GM19035 (cell line): ENCODE measurements around the gene FTO.

Experiments
- ATAC-seq: cut with Tn5 transposase; IDR thresholded peaks from one replicate; pipeline ENCODE4 v1.9.1; 2021; ENCODE audit not compliant: unreplicated experiment

Gene FTO

DNA sequence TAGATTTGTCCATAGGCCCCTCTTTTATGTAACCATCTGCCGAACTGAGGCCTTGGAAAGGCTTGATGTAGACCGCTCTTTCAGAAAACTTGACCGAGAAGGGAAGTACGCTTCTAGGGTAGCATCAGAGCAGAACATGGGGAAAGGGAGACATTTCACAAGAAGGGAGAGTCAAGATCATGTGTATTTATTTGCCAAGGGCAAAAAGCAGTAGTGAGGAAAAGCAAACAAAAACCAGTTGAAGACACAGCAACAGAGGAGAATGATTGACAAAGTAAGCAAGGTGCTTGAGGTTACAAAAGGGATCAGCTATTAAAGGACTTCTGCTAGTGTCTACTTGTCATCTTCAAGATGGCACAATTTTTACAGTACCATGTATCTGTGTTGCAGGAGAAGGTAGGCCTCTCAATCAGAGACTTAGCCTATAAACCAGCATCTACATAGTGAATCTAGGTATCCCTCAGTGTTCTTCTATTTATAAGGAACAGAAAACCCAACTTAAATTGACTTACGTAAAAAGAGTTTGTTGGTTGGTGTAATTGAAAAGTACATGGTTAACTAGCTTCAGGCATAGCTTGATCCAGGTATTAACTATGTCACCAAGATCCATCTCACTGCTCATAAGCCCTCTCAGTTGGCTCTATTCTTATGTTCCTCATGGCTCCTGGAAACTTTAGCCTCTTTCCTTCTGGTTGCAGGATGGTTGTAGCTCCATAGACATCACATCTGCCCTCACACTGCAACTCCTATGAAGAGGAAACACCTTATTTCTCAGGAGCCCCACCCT, 294.3 kb downstream of the FTO start:
- no peak for ATAC-seq

DNA sequence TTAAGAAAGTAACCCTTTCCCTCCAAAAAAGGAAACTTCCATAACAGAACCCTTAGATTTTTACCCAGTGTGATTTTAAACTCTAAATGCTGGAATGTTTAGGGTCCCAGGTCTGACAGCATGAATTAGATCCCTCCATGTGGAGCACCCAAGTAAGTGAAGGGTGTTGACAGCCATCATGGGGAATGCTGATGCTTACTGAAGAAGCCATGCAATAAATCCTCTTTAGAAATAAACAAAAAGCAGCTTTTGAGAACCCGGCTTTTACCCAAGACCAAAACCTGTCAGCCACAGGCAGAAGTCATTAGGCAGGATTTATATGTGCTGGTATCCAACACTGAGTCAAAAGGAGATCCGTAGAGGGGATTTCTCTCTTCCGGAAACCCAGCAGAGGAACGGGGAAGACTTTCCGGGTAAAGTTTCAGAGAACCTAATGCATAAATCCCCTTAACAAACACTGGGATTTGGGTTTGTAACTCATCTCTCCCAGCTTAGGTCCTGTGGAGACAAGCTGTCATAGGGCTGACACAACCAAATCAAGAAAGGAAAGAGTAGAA, 295.1 kb downstream of the FTO start:
- no peak for ATAC-seq

DNA sequence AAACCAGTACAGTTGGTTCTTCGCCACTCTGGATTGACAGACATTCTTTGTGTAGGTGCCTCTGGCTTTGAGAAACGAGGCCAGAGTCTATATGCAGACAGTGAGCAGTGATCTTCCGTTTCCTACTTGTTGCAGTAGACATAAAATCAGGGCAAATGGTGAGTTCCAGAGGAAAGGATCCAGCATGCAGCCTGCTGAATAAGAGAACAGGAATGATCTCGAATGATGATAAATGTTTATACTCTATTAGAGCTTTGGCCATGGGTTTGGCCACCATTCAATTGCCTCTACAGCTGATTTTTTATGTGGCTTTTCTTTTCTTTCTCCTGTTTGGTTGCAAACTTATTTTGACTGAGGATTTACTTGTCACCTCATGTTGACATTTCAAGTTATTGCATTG, 295.9 kb downstream of the FTO start:
- no peak for ATAC-seq

DNA sequence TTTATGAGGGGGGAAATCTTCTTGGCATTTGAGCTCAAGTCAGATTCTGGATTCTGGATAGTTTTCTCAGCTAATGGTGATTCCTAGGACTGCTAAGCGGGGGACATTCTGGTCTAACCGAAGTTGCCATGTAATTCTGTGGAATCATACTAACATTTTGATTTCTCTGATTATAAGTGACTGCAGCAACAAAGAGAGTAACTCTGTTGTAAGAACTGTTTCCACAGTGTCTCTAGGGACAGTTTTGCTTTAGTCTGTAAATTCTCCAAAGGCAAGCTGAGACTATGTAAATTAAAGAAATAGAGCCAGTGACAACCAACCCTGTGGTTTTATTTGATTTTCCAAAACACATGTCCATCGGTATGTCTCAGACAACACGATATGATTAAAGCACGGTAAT, 296.4 kb downstream of the FTO start:
- ATAC-seq = no peak

DNA sequence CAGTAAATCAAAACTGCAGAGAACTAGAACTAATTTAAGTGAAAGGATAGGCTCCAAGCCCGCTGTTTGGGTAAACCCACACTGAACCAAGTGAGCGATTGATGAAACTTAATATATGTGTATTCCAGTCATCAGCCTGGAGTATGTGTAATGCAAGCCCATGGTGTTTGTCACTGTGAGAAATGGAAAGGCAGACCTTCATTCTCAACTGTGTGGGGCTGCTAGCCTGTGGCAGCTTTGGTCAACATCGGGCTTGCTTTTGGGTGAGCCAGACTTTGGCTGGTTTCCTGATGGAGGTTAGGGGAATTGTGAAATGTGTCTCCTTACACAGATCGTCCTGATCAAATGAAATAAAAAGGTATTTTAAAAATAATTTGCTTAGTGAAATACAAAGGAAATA, 302.7 kb downstream of the FTO start:
- ATAC-seq = no peak

DNA sequence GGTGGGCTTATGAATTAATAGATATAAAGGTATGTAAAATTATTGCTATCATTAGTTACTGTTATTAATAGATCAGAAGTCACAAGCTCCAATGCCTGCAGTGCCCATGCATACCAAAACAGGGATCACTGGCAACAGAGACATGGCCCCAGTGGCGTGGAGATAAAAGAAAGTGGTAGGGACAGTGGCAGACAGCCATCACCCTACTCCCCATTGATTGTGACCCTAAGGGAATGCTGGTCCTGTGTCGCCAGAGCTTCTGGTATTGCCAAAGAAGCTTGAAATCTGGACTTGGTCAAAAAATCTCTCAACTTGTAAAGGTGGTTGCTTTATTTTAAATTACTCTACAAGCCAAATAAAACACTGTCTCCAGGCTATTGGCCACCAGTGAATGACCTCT, 303.5 kb downstream of the FTO start:
- ATAC-seq = no peak

DNA sequence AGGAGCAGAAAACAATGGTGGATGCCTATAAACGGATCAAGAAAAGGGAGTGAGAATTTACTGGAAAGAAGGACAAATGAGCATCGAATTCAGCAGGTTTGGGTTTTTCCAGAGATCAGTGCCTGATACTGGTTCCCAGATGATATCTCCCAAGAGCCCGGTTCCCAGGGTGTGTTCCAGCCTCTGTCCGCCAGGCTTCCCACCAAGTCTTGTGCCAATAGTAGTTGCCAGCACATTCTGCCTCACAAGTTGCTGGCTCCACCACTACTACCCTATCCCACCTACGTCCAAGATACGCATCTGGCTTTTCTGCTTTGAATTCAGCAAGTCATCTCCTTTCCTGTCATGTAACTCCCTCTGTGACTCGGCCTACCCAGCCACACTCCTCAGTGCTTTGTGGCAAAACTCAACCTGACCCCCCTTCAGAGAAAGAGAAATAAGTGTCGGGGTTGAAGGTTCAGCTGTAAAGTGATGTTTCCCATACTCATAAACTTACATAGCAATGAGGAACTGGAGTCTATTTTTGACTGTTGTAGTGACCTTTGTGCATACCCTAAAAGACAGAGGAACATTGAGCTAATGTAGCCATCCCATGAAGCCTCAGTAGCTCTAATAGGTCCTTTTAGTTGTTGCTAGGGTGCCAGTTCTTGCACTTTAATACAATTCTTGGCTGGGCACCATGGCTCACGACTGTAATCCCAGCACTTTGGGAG, 305.7 kb downstream of the FTO start:
- ATAC-seq = no peak

DNA sequence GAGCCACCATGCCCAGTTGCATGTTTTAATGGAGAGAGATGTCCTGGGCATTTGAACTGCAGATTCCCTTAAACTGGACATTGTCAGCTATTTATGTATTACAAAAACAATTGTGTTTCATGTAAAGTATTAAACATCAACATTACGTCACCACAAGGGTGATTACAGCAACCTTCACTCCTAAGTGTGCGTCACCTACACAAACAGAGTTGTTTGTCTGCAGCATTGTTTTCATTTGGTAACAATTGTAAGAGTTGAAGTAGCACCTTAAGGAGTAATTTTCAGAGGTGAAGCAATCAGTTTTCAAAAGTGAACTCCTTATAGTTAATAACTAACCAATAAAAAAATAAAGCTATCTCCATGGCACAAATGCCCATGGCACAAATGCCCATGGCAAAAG, 311.2 kb downstream of the FTO start:
- ATAC-seq = no peak

DNA sequence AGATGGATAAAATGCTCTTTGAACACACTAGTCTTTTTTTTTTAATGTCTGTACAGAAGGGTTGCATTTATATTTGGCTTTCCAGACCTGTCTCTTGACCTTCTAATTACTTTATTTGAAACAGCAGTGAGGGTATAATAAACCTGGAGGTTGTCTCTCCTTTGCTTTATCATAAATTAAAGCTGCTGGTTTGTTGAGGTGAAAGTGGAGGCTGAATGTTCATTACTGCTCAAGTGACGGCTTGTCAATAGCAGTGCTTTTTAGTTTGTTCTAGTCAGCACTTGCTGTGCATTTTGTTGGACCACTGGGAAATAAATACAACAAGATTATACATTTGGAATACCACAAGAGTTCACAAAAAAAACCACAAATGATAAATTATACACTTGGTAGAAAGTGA, 318.4 kb downstream of the FTO start:
- ATAC-seq = no peak

DNA sequence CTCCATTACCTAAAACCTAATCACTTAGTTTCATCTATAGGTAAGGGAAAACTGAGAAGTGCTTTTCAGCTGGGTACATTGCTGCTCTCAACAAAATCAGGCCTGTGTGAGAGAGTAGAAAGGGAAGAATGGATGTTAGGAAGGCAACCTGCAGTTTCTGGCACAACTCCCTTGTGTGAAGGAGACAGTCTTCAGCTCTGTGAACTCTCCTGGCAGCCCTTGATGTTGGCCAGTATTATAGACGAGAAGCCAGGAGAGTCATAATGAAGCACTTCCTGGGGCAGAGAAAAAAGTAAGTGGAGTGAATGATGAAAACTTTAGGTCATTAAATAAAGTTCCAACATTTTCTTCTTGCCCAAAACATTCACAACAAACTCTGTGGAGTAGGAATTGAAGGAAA, 322.5 kb downstream of the FTO start:
- ATAC-seq = no peak

DNA sequence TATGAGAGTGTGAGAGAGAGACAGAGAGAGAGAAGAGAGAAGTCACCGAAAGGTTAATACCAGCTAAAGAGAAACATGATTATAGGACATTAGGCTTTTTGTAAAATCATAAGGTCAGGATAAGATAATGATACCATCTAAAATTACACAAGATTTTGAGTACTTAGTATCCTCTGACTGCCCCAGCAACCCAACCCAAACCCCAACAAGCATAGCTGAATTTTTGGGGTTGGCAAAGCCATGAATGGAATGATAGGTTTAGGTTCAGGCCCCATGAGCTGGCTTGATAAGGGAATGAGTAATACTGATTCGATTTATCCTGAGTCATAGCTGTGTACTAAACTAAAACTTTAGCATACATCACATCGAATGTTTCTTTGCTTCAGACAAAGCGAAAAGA, 323.1 kb downstream of the FTO start:
- ATAC-seq = no peak

DNA sequence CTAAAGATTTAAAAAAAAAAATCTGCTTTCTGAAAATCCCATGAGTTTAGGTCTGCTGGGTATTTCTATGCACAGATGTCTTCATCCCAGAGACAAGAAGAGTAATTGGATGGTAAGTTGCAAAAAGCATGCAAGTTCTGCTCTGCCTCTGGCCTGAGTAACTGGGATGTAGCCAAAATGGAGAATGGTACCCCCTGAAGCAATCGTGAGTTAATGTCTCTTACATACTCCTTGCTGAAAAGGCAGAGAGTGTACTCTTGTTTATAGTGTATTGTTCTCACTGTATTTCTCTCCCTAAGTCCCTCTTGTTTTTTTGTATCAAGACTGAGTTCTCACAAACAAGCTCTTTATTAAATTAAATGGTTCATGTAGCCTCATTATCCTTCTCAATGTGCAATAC, 323.6 kb downstream of the FTO start:
- ATAC-seq = no peak

DNA sequence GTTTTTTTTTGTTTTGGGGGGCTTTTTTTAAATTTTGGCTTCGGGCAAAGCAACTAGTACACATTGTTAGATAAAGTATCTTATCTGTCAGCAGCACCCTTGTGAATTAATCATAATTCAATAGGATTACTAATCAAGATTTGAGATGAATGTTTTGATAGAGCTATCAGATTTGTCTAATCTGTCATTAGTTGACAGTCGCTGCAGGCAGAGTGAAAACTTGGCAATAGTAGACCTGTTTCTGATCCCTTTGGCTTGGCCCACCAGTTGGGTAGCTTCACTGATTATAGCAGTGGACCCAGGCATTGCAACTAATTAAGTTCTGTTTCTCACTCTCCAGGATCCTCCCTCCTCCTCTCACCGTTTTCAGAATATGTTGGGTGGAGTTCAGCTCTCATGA, 324.0 kb downstream of the FTO start:
- ATAC-seq = no peak

DNA sequence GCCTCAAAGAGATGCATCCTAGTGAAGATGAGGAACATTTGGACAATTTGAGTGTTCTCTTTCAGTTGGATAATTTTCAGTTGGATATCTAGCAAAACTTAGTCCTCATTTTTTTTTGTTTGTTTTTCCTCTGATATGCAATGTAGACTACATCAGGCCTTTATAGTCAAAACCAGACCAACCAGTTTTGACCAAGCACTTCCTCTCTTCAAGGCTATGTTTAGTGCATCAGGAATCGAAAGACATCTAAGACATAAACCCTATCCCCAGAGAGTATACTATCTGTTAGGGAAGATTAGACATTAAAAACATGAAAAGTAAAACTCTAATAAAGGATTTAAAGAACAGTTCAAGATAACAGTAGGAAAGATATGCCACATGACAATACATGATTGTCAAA, 326.5 kb downstream of the FTO start:
- no peak for ATAC-seq

DNA sequence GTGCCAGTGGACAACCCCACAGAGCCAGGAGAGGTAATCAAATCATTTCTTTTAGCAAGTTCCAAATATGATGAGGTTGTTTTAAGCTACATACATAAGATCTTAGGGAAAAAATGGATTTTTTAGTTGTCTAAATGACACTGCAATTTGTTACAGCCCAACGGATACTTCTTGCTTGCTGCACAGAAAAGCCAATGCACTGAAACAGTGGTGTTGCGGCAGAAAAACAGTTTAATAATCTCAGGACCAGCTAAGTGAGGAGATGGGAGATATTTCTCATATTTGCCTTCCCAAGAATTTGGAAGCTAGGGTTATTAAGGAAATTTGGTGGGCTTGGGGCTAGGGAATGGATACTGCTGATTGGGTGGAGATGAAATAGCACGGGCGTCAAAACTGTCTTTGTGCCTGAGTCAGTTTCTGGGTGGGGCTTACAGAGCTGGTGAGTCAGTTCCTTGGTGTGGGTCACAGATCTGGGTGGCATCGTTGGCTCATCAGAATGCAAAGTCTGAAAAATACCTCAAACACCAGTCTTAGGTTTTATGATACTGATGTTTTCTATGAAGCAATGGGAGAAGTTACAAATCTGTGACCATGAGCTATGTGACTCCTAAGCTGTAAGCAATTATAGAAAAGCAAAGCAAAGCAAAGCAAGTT, 327.3 kb downstream of the FTO start:
- ATAC-seq = no peak

DNA sequence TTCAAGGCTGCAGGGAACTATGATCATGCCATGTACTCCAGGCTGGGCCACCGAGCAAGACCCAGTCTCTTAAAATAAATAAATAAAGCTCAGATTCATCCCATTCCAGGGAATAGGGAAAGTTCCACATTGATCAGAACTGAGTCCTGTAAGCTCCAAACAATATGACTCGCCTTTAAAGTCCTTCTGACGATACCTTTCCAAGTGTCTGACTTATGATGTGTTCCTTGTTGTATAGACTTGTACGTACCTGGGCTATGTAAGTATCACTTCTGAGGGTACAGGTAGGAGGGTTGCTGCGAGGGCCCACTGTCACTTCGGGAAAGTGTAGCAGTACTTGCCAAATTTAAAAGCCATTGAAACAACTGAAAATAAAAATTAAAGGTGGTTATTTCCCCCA, 329.8 kb downstream of the FTO start:
- no peak for ATAC-seq

DNA sequence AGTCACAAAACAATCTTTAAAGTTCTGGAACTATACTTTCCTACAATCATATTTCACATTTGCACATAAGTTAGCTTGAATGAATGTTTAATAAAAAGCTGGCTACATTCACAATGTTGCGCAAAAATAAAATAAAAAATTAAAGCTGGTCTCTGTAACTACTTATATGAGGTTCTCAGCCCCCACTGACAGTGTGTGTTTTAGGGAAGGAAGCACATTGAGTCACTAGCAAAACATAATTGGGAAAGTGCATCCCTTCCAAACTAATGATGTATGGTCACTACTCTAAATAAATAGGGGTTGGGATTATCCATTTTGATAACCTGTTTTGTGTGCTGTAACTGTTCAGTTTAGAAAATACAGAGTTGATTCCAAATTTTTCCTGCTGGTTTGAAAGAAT, 330.7 kb downstream of the FTO start:
- ATAC-seq = no peak

DNA sequence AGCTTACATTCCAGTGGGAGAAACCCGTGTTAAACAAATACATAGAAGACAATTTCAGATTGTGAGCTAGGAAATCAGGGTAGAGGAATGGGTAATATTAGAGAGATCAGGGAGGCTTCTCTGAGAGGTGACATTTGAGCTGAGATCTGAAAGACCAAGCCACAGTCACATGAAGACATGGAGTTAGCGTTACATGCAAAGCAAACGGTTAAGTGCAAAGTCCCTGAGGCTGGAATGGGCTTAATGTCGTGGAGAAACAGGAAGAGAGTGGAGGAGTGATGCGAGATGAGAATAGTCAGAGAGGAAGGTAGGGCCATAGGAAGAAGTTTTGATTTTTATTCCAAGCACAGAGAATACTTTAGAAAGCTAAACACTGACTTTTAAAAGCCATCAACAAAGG, 336.5 kb downstream of the FTO start:
- no peak for ATAC-seq

DNA sequence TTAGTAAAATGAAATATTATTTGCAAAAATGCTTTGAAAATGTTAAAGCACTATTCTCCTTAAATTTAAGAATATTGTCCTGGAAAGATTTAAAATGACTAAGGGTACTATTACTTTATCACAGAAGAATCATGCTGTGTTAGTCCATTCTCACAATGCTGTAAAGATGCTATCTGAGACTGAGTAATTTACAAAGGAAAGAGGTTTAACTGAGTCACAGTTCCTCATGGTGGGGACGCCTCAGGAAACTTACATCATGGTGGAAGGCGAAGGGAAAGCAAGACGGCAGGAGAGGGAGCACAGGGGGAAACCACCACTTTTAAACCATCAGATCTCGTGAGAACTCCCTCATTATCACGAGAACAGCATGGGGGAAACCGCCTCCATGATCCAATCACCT, 337.0 kb downstream of the FTO start:
- no peak for ATAC-seq

DNA sequence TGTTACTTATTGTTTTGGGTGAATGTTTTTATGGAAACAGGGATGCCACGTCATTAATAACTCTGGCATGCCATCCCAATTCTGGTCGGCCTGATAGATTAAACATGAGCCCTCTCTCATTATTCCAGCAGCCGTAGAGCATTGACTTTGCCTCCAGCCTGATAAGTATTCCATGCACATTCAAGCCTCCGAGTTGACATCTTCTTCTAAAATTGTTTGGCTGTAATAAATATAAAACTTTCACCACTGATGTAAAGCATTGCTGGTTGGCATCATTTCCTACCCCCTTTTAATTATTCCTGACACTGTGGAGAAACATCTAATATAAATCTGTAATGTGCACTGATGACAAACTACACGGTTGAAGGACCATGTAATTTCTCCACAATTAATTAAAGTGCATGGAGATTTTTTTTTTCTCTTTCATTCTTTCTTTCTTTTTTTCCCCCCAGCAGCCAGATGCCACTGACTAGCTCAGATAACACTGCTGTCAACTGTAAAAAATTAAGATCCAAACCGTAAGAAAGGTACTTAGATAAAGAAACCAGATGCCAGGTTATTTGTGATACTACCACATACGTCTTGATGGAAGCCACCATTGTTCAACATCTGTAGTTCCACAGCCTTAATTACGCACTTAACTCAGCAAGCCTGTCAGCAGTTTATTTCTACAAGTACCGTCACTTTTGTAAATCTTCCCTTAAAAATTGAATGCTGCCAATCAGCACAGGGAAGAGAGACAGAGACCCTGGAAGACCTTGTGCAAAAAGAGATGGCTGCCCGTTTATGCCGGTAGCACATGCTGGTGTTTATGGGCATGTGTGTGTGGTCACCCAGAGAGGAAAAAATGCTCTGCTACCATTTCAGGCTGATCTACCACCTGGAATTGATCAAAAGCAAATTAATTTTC, 344.9 kb downstream of the FTO start:
- no peak for ATAC-seq
